GM18505 (cell line): ENCODE data around the gene MTHFD1.

Experiments used
- ATAC-seq: cut with Tn5 transposase; IDR thresholded peaks from one replicate; pipeline ENCODE4 v1.9.1; 2021; ENCODE audit not compliant: unreplicated experiment
- POLR2A ChIP-seq: IDR thresholded peaks from 4 replicates; pipeline ENCODE4 v1.6.1; 2011; ENCODE audit warnings: borderline replicate concordance; ENCODE audit not compliant: insufficient read depth, insufficient read length; ENCODE audit errors: extremely low read depth

Gene MTHFD1

DNA sequence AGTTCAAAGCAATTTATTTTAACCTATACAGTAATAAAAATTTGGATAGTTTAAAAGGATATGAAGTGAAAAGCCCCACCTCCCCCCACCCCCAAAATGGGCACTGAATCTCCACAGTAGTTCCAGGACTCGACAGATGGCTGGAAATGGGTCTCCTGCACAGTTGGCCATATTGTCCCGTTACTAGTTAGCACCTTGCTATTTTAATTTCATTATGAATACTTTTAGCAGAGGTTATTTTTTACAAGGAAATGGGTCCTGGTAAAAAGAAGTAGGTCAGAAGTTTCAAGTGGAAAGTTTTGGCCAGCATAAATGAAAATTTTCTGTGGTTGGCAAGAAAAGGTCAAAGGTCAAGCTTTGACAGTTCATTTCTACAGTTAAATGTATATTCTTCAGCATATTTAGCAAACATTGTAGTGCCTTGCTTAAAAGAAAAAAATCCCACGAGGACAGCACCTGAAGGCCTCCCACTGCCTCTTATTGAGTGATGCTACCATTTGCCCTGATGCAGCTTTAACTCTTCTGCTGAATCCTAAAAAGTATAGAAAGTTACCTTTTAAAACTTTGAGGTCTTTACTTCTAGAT lies 28.3 kb downstream of the MTHFD1 start:
- no peak for ATAC-seq
- TF ChIP-seq POLR2A, result no peak

- no peak for TF ChIP-seq POLR2A
- no peak for ATAC-seq
Measured at GRCh38 chr14:64417055-64417770, 29.1 kb downstream of the MTHFD1 start.

- no peak for ATAC-seq
- no peak for TF ChIP-seq POLR2A
Measured at GRCh38 chr14:64417771-64418125, 29.6 kb downstream of the MTHFD1 start.

DNA sequence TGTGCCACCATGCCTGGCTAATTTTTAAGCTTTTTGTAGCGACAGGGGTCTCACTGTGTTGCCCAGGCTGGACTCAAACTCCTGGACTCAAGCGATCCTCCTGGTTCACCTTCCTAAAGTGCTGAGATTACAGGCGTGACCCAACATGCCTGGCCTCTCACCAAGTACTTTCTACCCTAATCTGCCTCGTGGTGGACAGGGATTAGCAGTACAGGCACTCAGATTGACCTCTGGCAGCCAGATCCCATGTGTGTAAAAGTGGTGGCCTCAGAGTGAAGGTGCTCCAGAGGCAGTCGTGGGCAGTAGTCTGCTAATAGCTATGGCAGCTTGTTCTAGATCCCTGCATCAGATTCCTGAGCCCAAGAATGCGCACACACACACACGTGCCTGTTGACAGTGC lies 30.9 kb downstream of the MTHFD1 start:
- ATAC-seq, result no peak
- TF ChIP-seq POLR2A, result no peak

- no peak for TF ChIP-seq POLR2A
- ATAC-seq, result no peak
Measured at GRCh38 chr14:64421166-64421565, 33.0 kb downstream of the MTHFD1 start.

- no peak for TF ChIP-seq POLR2A
- ATAC-seq, result no peak
Measured at GRCh38 chr14:64422005-64422404, 33.9 kb downstream of the MTHFD1 start.

DNA sequence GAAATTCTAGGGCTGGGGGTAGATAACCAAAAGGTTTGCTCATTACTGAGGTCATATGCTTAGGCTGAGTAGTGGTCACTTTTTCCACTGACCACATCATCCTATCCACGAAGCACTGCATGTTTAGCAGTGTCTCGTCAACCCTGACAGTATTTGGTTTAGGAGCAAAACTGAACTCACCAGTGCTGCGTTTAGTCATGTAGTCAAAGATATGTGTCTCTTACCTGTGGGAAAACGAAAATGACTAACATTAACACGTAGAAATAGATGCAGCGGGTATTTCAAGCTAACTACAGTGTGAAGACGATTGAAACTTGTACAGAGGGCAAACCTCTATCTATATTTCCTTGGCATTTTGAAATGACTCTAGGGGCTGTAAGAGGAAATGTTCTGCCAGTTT lies 34.6 kb downstream of the MTHFD1 start:
- no peak for TF ChIP-seq POLR2A
- ATAC-seq, result no peak

- TF ChIP-seq POLR2A, result no peak
- no peak for ATAC-seq
Measured at GRCh38 chr14:64423987-64424386, 35.8 kb downstream of the MTHFD1 start.

DNA sequence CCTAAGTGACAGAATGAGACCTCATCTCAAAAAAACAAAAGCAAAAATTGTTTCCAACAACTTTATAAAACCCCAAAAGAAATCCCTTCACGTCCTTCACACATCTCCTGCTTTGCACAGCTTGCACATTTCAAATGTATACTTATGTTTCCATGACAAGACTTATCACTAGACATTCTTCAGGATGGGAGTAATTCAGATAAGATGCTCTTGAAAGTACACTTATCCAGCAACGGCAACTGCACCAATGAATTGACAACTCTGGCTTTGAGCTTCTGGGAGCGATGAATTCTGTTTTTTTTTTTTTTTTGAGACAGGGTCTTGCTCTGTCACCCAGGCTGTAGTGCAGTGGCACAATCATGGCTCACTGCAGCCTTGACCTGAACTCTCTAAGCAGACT lies 46.4 kb downstream of the MTHFD1 start:
- TF ChIP-seq POLR2A, result no peak
- ATAC-seq, result no peak

DNA sequence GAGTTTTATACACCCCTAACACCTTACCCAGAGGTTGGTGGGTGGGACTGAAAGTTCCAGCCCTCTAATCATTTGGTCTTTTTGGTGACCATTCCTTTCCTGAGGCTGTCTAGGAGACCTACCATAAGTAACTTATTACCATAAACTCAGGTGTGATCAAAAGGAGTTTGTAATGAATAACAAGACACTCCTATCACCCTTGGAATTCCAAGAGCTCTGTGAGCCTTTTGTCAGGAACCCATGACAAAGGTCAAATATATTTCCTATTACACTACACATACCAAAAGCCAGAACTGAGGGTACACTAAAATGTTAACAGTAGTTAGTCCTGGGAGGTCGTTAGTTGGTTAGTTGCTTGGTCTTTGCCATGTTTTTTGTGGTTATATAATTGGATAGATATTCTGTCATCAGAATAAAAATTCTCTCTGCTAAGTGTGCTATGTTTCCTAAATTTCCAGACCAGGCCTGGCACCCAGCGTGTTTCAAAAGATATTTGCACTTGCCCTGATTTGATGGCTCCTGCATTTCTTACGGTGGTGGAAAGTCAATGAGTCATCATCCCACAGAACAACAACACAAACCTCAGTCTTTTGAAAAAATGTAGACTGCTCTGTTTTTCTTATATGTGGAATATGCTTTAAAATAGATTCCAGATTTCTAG lies 50.2 kb downstream of the MTHFD1 start:
- TF ChIP-seq POLR2A, result no peak
- no peak for ATAC-seq

DNA sequence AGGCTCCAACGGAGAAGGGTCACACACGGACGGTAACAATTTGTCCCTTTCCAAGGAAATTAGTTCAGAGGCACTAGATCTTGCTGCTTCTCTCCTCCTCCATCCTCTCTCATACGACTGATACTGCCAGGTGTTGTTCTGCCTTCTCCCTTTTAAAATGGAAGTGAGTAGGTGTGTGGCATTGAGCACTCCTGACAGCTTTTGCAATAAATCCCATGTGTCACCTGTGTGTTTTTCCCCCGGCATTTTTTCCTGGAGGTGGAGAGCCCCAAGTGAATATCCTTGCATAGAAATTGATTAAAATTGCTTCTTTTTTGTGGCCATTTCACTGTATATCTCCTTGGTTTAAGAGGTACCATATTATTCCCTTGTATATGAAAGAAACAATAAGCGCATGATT lies 51.0 kb downstream of the MTHFD1 start:
- ATAC-seq, result no peak
- TF ChIP-seq POLR2A, result no peak

GRCh38 chr14:64440494-64440893 lies 52.3 kb downstream of the MTHFD1 start:
- no peak for ATAC-seq
- TF ChIP-seq POLR2A, result no peak

DNA sequence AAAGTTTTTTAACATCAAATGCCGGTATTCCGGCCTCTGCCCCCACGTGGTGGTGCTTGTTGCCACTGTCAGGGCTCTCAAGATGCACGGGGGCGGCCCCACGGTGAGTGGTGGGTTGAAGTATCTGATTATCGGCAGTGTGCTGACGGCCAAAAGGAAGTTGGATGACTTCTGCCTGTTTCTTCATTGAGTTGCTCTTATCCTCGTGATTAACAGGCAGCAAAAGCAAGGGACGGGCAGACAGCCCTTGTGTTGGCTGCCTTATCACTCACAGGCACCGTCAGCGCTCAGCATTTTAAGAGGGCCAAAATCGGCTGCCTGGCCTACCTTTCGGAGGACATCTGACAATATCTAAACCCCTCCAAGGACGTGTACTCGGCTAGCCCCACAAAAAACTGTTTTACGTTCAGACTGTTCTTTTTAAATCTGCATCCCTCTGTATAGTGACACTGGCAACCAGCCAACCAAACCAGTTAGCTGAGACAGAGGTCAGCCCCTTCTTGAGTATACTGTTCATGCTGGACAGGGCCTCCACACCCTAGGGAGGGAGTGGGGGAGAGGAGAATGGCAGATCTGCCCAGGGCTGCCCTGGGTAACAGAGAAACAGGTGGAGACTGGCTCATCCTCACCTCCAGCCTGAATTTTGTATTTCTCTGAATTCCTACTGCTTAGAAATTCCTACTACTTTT lies 54.3 kb downstream of the MTHFD1 start:
- TF ChIP-seq POLR2A, result no peak
- no peak for ATAC-seq

DNA sequence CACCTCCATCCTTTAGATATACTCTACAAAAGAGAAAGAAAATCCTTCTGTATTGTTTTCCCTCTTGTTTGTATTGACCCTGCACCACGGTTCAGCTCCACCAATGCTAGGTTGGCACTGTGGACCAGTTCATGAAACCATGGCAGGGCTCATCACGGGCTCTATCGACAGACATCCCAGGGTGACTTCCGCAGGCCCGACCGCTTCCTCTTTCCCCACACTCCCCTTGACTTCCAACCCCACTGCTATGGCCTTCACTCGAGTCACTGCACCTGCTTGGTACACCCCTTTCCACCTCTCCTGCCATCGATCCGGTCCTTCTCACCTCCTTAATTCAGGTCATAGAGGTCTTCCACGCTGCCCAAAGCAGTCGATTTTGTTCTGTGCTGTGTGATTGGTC lies 56.0 kb downstream of the MTHFD1 start:
- ATAC-seq, result no peak
- TF ChIP-seq POLR2A, result no peak
